Kidney (tissue), 14 donors: ENCODE results near the gene ZBTB7A. TPM values are rescaled to one million over a fixed set of nuclear protein-coding genes. Genes with fewer than 3 reads are reported as not detected.

Experiments
- DNase-seq, 5 donors: peaks; one replicate each; pipeline ENCODE4 v3.0.0-alpha.2; 2013 to 2020
- FAIRE-seq: peaks from 2 replicates; lab custom pipeline; 2012; peaks lifted over from hg19 to GRCh38; lab: Jason Lieb, UNC
- H3K27ac ChIP-seq, 2 donors: one replicate each; pipeline ENCODE4 v1.7.0; 2013; ENCODE audit warnings: low read depth in 2 of 2, low read length in 2 of 2, inconsistent platforms in 1 of 2
- H3K27me3 ChIP-seq: one replicate; pipeline ENCODE4 v1.7.1; 2013; ENCODE audit warnings: low read length, inconsistent platforms; ENCODE audit not compliant: control insufficient read depth, insufficient read depth
- H3K36me3 ChIP-seq, 3 donors: one replicate each; pipeline versions ENCODE4 v1.7.0 to v1.7.1; 2013; ENCODE audit warnings: low read length in 3 of 3, control low read depth in 1 of 3, inconsistent platforms in 1 of 3; ENCODE audit not compliant: insufficient read depth in 3 of 3, control insufficient read depth in 2 of 3
- H3K4me1 ChIP-seq, 3 donors: one replicate each; pipeline versions ENCODE4 v1.7.0 to v1.7.1; 2013; ENCODE audit warnings: low read length in 3 of 3, inconsistent platforms in 1 of 3, low read depth in 1 of 3; ENCODE audit not compliant: control insufficient read depth in 2 of 3, insufficient read depth in 2 of 3
- H3K4me3 ChIP-seq, 3 donors: one replicate each; pipeline versions ENCODE4 v1.7.0 to v1.8.1; 2013; ENCODE audit warnings: low read length in 3 of 3, control low read depth in 1 of 3, inconsistent platforms in 1 of 3
- H3K9ac ChIP-seq, 3 donors: one replicate each; pipeline versions ENCODE4 v1.7.0 to v1.7.1; 2013; ENCODE audit warnings: low read length in 3 of 3, control low read depth in 1 of 3, inconsistent platforms in 1 of 3
- H3K9me3 ChIP-seq, 3 donors: one replicate each; pipeline versions ENCODE4 v1.7.0 to v1.7.1; 2013; ENCODE audit warnings: low read length in 3 of 3, control low read depth in 1 of 3, inconsistent platforms in 1 of 3; ENCODE audit not compliant: control insufficient read depth in 2 of 3, insufficient read depth in 1 of 3
- intact Hi-C: fragments of 100-400 bp; cut with DNase I; formaldehyde crosslinking; loops from one replicate; pipeline ENCODE4 v1.11.1; 2022
- polyA plus RNA-seq: library from polyadenylated mRNA; stranded (reverse); fragments of 350-450 nt; fragmentation: Illumina TruSeq; extraction: RNeasy Lipid Tissue Mini Kit (QIAGEN cat#74804); gene quantifications from one replicate; pipeline ENCODE4 v1.2.3, GENCODE V29; 2014; ENCODE audit warnings: low read depth, low replicate concordance; ENCODE audit not compliant: insufficient read depth
- total RNA-seq: library from RNA; stranded (reverse); fragmentation: NEBNext Ultra II Directional; extraction: Animal tissue kit (Norgen Biotek cat#: 25700); gene quantifications from one replicate; pipeline ENCODE4 v1.2.1, GENCODE V29; 2021
- TF ChIP-seq, protein P1 (sequence below): IDR thresholded peaks from 3 replicates; pipeline ENCODE4 v1.5.1; 2012; ENCODE audit warnings: mild to moderate bottlenecking, moderate library complexity, borderline replicate concordance; ENCODE audit not compliant: insufficient read depth; ENCODE audit errors: extremely low read depth
- donor health status: control.
- donor health status: control.
- donor health status: control.
- donor health status: control.
- donor health status: control.
- donor health status: DM: yes; HTN: yes; CAD: no.
- donor health status: Normal renal cell carcinoma (clear cell type).

ZBTB7A gene
- total and polyA plus RNA-seq, 2 donors from 2014 or later: 8.9 to 53.2 TPM

DNA sequence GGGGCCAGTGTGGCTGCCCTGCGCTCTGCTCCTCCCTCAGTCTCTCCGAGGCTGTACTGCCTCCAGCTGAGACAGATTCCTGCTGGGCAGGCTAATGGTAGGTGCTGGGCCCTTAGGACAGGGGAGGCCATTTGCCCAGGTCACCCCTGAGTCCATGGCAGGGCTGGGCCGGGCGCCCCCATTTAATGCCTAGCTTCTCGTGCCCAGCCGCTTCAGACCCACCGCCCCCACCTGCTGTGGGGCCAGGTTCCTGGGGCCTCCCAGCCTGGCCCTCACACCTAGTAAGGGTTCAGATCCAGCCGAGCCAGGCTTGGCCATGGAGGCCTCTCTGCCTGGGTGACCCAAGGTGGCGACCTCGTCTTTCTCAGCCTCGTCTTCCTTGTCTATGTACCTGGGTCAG is 41.4 kb downstream of the ZBTB7A start:
- H3K36me3 ChIP-seq: peaks cover 0 to 3% (median 0%) of the 10 kb centered on the region in 3 donors
- no peaks in the 10 kb centered on the region for H3K9me3 ChIP-seq
- no peak for FAIRE-seq
- H3K27me3 ChIP-seq: no peaks in the 10 kb centered on the region
- TF ChIP-seq, protein P1, sequence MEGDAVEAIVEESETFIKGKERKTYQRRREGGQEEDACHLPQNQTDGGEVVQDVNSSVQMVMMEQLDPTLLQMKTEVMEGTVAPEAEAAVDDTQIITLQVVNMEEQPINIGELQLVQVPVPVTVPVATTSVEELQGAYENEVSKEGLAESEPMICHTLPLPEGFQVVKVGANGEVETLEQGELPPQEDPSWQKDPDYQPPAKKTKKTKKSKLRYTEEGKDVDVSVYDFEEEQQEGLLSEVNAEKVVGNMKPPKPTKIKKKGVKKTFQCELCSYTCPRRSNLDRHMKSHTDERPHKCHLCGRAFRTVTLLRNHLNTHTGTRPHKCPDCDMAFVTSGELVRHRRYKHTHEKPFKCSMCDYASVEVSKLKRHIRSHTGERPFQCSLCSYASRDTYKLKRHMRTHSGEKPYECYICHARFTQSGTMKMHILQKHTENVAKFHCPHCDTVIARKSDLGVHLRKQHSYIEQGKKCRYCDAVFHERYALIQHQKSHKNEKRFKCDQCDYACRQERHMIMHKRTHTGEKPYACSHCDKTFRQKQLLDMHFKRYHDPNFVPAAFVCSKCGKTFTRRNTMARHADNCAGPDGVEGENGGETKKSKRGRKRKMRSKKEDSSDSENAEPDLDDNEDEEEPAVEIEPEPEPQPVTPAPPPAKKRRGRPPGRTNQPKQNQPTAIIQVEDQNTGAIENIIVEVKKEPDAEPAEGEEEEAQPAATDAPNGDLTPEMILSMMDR: no peak
- intact Hi-C loops: no loop called here
- H3K4me3 ChIP-seq: no peak overlapping the region
- peaks cover 0 to 5% (median 0%) of the 10 kb centered on the region in 3 donors for H3K4me1 ChIP-seq
- peak in 1 of 5 donors; percentile 62 for DNase-seq
- no peak overlapping the region for H3K27ac ChIP-seq
- no peak overlapping the region for H3K9ac ChIP-seq

DNA sequence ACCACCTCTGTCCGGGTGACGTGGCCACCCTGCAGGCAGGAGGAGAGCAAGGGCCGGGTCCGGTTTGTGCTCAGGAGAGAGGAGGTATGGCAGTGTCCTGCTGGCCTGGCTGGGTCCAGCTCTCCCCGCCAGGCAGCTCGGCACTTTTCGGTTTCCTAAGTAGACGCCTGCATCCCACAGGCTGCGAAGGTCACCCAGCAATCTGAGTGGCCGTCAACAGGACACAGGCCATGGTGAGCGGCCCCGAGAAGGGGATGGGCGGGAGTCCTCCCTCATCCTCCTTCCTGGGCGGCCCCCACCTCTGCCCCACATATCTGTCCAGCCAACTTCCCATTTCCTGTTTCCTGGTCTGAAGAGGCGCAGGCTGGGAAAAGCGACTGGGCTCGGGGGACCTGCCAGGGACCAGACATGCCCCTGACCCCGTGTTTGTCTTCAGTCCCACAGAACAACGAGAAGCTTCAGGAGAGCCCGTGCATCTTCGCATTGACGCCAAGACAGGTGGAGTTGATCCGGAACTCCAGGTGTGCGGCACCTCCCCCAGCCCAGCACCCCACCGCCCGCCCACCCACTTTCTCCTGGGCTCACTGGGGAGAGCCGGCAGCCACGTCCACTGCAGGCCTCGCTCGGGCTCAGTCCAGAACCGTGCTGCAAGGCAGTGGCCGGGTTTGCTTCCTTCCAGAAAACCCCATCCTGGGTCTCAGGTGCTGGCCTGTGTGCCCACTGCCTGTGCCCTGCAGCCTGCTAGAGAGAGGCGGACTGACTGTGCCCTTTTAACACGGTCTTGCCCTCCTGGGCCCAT is 42.9 kb downstream of the ZBTB7A start:
- H3K27me3 ChIP-seq: no peaks in the 10 kb centered on the region
- H3K4me1 ChIP-seq: peaks cover 0 to 5% (median 0%) of the 10 kb centered on the region in 3 donors
- no peaks in the 10 kb centered on the region for H3K9me3 ChIP-seq
- FAIRE-seq (no peak), DNase-seq (peak in 1 of 5 donors; percentile 79)
- H3K36me3 ChIP-seq: peaks cover 0 to 3% (median 0%) of the 10 kb centered on the region in 3 donors
- no peak overlapping the region for H3K27ac ChIP-seq
- intact Hi-C loops: no loop called here
- no peak overlapping the region for H3K4me3 ChIP-seq
- H3K9ac ChIP-seq: no peak overlapping the region
- TF ChIP-seq, protein P1: no peak

DNA sequence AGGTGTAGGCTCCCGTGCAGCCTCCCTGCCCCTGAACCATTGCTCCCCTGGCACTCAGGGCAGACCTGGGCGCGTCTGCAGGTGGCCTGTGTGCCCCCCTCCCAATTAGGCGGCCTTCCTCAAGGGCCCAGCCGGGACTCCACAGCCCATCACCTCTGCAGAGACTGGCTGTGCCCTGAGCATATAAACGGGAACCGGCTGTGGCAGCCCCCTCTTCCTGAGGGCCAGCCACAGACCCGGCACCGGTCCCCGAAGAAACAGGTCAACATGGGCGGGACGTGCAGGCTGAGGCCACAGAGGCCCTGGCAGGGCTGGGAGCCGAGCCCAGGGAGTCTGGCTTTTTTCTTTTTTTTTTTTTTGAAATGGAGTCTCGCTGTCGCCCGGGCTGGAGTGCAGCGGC is 47.1 kb downstream of the ZBTB7A start:
- TF ChIP-seq, protein P1: no peak
- intact Hi-C loops: no loop called here
- Histone ChIP-seq H3K9ac (no peak overlapping the region), H3K4me1 (peaks cover 0 to 26% (median 16%) of the 10 kb centered on the region in 3 donors), H3K27me3 (no peaks in the 10 kb centered on the region), H3K36me3 (peaks cover 0 to 4% (median 3%) of the 10 kb centered on the region in 3 donors), H3K27ac (no peak overlapping the region), H3K9me3 (no peaks in the 10 kb centered on the region), H3K4me3 (no peak overlapping the region)
- peak in 1 of 5 donors; percentile 80 for DNase-seq
- FAIRE-seq: no peak
